Lower leg skin (tissue), 4 donors: ENCODE results near the gene SIAH2. TPM values are rescaled to one million over a fixed set of nuclear protein-coding genes. Genes with fewer than 3 reads are reported as not detected.

ENCODE experiments used
- DNase-seq, 2 donors: peaks; one replicate each; pipeline ENCODE4 v3.0.0-alpha.2; 2019; ENCODE audit warnings: low spot score in 2 of 2
- H3K4me3 ChIP-seq: fragments of 200-600 bp; sonication (generic); 2 replicates; pipeline ENCODE4 v1.5.1; 2017; ENCODE audit warnings: mild to moderate bottlenecking, low read depth; ENCODE audit not compliant: poor library complexity, severe bottlenecking
- CTCF ChIP-seq, 3 donors: fragments of 450-650 bp; IDR thresholded peaks; one replicate each; pipeline ENCODE4 v1.5.1; 2016; ENCODE audit warnings: antibody characterized with exemption in 3 of 3, mild to moderate bottlenecking in 3 of 3, moderate library complexity in 2 of 3
- POLR2A ChIP-seq, 2 donors: fragments of 450-650 bp; IDR thresholded peaks; one replicate each; pipeline ENCODE4 v1.6.1; 2016 to 2017; ENCODE audit warnings: antibody characterized with exemption in 2 of 2, mild to moderate bottlenecking in 1 of 2, moderate library complexity in 1 of 2
- WGBS, 2 donors: methylation state at CpG; one replicate each; pipeline ENCODE4 v1.1.5; 2018; 5-methylcytosine and 5-hydroxymethylcytosine counted together
- intact Hi-C: fragments of 100-400 bp; cut with DNase I; formaldehyde crosslinking; loops from one replicate; pipeline ENCODE4 v1.15.0; 2023; ENCODE audit warnings: low total_unique reads
- total RNA-seq, 4 donors: library from RNA; depleted of rRNA; stranded (reverse); fragments of >200 nt; gene quantifications; one replicate each; pipeline ENCODE4 v1.1.0, GENCODE V29; 2016

The SIAH2 gene
- total RNA-seq, 4 donors from 2014 or later: 78.5 to 117 (median 94.6) TPM

GRCh38 chr3:150783920-150784746, 21.2 kb upstream of the SIAH2 start:
- whole genome bisulfite sequencing, 2 donors: 88 to 90% methylated on average over 5 of the region's 5 CpGs
- intact Hi-C loops: loop anchor here (10.0 kb wide), 1 partner anchor 81 kb away; no protein-coding TSS in a partner anchor
- no peak for DNase-seq

GRCh38 chr3:150783316-150783715, 20.3 kb upstream of the SIAH2 start:
- TF ChIP-seq POLR2A (IDR thresholded peaks at IDR 0.05) (no peak), CTCF (IDR thresholded peaks at IDR 0.05) (no peak)
- H3K4me3 ChIP-seq: no peak overlapping the region
- no peak for DNase-seq
- intact Hi-C loops: loop anchor here (10.0 kb wide), 1 partner anchor 81 kb away; no protein-coding TSS in a partner anchor
- 79 to 92% methylated on average over 1 of the region's 1 CpG for WGBS, 2 donors

More at GRCh38 chr3:150783920-150784746, 21.2 kb upstream of the SIAH2 start:
- H3K4me3 ChIP-seq: no peak overlapping the region
- TF ChIP-seq CTCF (IDR thresholded peaks at IDR 0.05) (no peak), POLR2A (IDR thresholded peaks at IDR 0.05) (no peak)

- no peak overlapping the region for H3K4me3 ChIP-seq
- 90 to 92% methylated on average over 21 to 22 of the region's 22 CpGs for WGBS, 2 donors
- TF ChIP-seq POLR2A (IDR thresholded peaks at IDR 0.05) (no peak), CTCF (IDR thresholded peaks at IDR 0.05) (no peak)
- DNase-seq: no peak
- intact Hi-C loops: no loop called here
Measured at GRCh38 chr3:150779402-150779858, 16.5 kb upstream of the SIAH2 start.

GRCh38 chr3:150778793-150779401, 15.9 kb upstream of the SIAH2 start:
- WGBS, 2 donors: 95 to 97% methylated on average over 37 to 40 of the region's 42 CpGs
- intact Hi-C loops: no loop called here
- H3K4me3 ChIP-seq: no peak overlapping the region
- DNase-seq: no peak
- TF ChIP-seq POLR2A (IDR thresholded peaks at IDR 0.05): no peak
- no peak for TF ChIP-seq CTCF (IDR thresholded peaks at IDR 0.05)

- no peak for DNase-seq
- intact Hi-C loops: no loop called here
- 90 to 95% methylated on average over 7 of the region's 7 CpGs for WGBS, 2 donors
- no peak overlapping the region for H3K4me3 ChIP-seq
- TF ChIP-seq CTCF (IDR thresholded peaks at IDR 0.05) (no peak), POLR2A (IDR thresholded peaks at IDR 0.05) (no peak)
Measured at GRCh38 chr3:150775001-150775599, 12.1 kb upstream of the SIAH2 start.
